Uterus (tissue), 2 donors: ENCODE data around the gene ERGIC1.

Experiments
- CTCF ChIP-seq, 4 experiments: fragments of 200-600 bp in 2 of 4; fragments of 450-650 bp in 2 of 4; sonication (generic) in 2 of 4; IDR thresholded peaks; one replicate each; pipeline ENCODE4 v1.5.1; 2016 to 2019; ENCODE audit warnings: antibody characterized with exemption in 4 of 4, mild to moderate bottlenecking in 2 of 4, moderate library complexity in 1 of 4
- POLR2A ChIP-seq, 2 donors: fragments of 450-650 bp; IDR thresholded peaks; one replicate each; pipeline ENCODE4 v1.6.1; 2016; ENCODE audit warnings: antibody characterized with exemption in 2 of 2, mild to moderate bottlenecking in 1 of 2, moderate library complexity in 1 of 2

GRCh38 chr5:172853355-172853975 is 19.4 kb downstream of the ERGIC1 start:
- no peak for TF ChIP-seq CTCF (IDR thresholded peaks at IDR 0.05)
- no peak for TF ChIP-seq POLR2A (IDR thresholded peaks at IDR 0.05)
